GM23338 (cell line): ENCODE results near the gene SUMO4. TPM values are rescaled to one million over a fixed set of nuclear protein-coding genes. Genes with fewer than 3 reads are reported as not detected.

Experiments
- ATAC-seq: fragments of 200-7000 bp; cut with Tn5 transposase; 3 replicates; pipeline ENCODE4 v1.9.1; 2020
- DNase-seq: peaks from one replicate; pipeline ENCODE4 v3.0.0-alpha.2; 2015; ENCODE audit warnings: low spot score
- H2AFZ ChIP-seq: fragments of 200-600 bp; sonication (generic); 2 replicates; pipeline ENCODE4 v1.8.0; 2016; ENCODE audit warnings: antibody characterized with exemption, mild to moderate bottlenecking, moderate library complexity
- H3F3A ChIP-seq: fragments of 200-600 bp; sonication (generic); replicated peaks from 2 replicates; pipeline ENCODE4 v1.8.0; 2017; ENCODE audit warnings: antibody characterized with exemption, mixed run types, low read depth
- H3K27ac ChIP-seq: fragments of 200-600 bp; sonication (generic); 2 replicates; pipeline ENCODE4 v1.6.1; 2016; ENCODE audit warnings: low read depth
- H3K27me3 ChIP-seq: fragments of 200-600 bp; sonication (generic); 2 replicates; pipeline ENCODE4 v1.8.0; 2016; ENCODE audit warnings: mild to moderate bottlenecking, mixed run types, moderate library complexity; ENCODE audit not compliant: insufficient read depth
- H3K36me3 ChIP-seq: fragments of 200-600 bp; sonication (generic); 2 replicates; pipeline ENCODE4 v1.8.0; 2016; ENCODE audit warnings: mild to moderate bottlenecking; ENCODE audit not compliant: insufficient read depth
- H3K4me1 ChIP-seq: fragments of 200-600 bp; sonication (generic); 2 replicates; pipeline ENCODE4 v1.8.0; 2016; ENCODE audit warnings: mild to moderate bottlenecking, moderate library complexity; ENCODE audit not compliant: insufficient read depth
- H3K4me2 ChIP-seq: fragments of 200-600 bp; sonication (generic); 2 replicates; pipeline ENCODE4 v1.7.1; 2017; ENCODE audit warnings: mixed run types
- H3K4me3 ChIP-seq: fragments of 200-600 bp; sonication (generic); 2 replicates; pipeline ENCODE4 v1.6.1; 2016; ENCODE audit warnings: mixed run types
- H3K79me2 ChIP-seq: fragments of 200-600 bp; sonication (generic); replicated peaks from 2 replicates; pipeline ENCODE4 v1.8.0; 2017; ENCODE audit warnings: mild to moderate bottlenecking; ENCODE audit not compliant: insufficient read depth
- H3K9me2 ChIP-seq: fragments of 200-600 bp; sonication (generic); 2 replicates; pipeline ENCODE4 v1.8.0; 2017; ENCODE audit not compliant: insufficient read depth
- H4K20me1 ChIP-seq: fragments of 200-600 bp; sonication (generic); replicated peaks from 2 replicates; pipeline ENCODE4 v1.8.0; 2017; ENCODE audit warnings: mild to moderate bottlenecking; ENCODE audit not compliant: insufficient read depth
- H3K27ac Mint-ChIP-seq: 2 replicates; pipeline ENCODE4 v1.8.0; 2020; ENCODE audit warnings: inconsistent platforms, mild to moderate bottlenecking, moderate library complexity, mixed read lengths
- H3K27me3 Mint-ChIP-seq: 3 replicates; pipeline ENCODE4 v1.8.0; 2022; ENCODE audit warnings: low read depth, mild to moderate bottlenecking, moderate library complexity, mixed read lengths, inconsistent platforms; ENCODE audit not compliant: insufficient read depth, poor library complexity
- H3K36me3 Mint-ChIP-seq: 3 replicates; pipeline ENCODE4 v1.8.0; 2021; ENCODE audit warnings: low read depth, mild to moderate bottlenecking, inconsistent platforms, moderate library complexity, mixed read lengths
- H3K4me1 Mint-ChIP-seq: 3 replicates; pipeline ENCODE4 v1.8.0; 2020; ENCODE audit warnings: mild to moderate bottlenecking, inconsistent platforms, mixed read lengths
- H3K4me3 Mint-ChIP-seq: 3 replicates; pipeline ENCODE4 v1.8.0; 2021; ENCODE audit warnings: moderate library complexity, mild to moderate bottlenecking, inconsistent platforms, mixed read lengths
- H3K9me3 Mint-ChIP-seq: 3 replicates; pipeline ENCODE4 v1.8.0; 2020; ENCODE audit warnings: moderate library complexity, mild to moderate bottlenecking, inconsistent platforms, mixed read lengths
- CREB1 ChIP-seq: fragments of 250-450 bp; sonication (Bioruptor Pico); IDR thresholded peaks from 2 replicates; pipeline ENCODE4 v1.5.0; 2020; ENCODE audit warnings: low read depth, mild to moderate bottlenecking, moderate library complexity
- EZH2 ChIP-seq: fragments of 200-600 bp; sonication (generic); IDR thresholded peaks from one replicate; pipeline ENCODE4 v1.8.0; 2017; ENCODE audit warnings: antibody characterized with exemption, mild to moderate bottlenecking, low read depth; ENCODE audit not compliant: unreplicated experiment
- POLR2AphosphoS5 ChIP-seq: IDR thresholded peaks from 2 replicates; pipeline ENCODE4 v1.6.1; 2016; ENCODE audit warnings: antibody characterized with exemption, low read depth
- ZNF114 ChIP-seq: fragments of 250-450 bp; sonication (Bioruptor Pico); IDR thresholded peaks from 2 replicates; pipeline ENCODE4 v1.5.0; 2020; ENCODE audit warnings: mild to moderate bottlenecking, moderate library complexity
- polyA plus RNA-seq: library from polyadenylated mRNA; unstranded; fragments of >200 nt; fragmentation: Nextera tagmentation; extraction: Ambion mirVana; gene quantifications from 2 replicates; pipeline ENCODE4 v1.2.1, GENCODE V29; 2016
- total RNA-seq: library from RNA; depleted of rRNA; stranded (reverse); fragments of >200 nt; shearing (Covaris generic); gene quantifications from 2 replicates; pipeline ENCODE4 v1.2.3, GENCODE V29; 2014
- TF ChIP-seq, protein P1 (sequence below), 2 experiments: fragments of 200-600 bp in 1 of 2; sonication (generic) in 1 of 2; conservative IDR thresholded peaks; 2 replicates each; pipeline versions ENCODE4 v1.5.1 to v1.6.1; 2016 to 2017; ENCODE audit warnings: antibody characterized with exemption in 2 of 2, low read depth in 2 of 2, mild to moderate bottlenecking in 2 of 2, moderate library complexity in 1 of 2
- TF ChIP-seq, protein P2 (sequence below): IDR thresholded peaks from one replicate; pipeline ENCODE4 v1.6.1; 2018; ENCODE audit warnings: antibody characterized with exemption; ENCODE audit not compliant: unreplicated experiment
- TF ChIP-seq, protein P3 (sequence below): IDR thresholded peaks from 2 replicates; pipeline ENCODE4 v1.6.1; 2016; ENCODE audit warnings: antibody characterized with exemption
- TF ChIP-seq, protein P4 (sequence below): fragments of 250-450 bp; sonication (Bioruptor Pico); IDR thresholded peaks from 2 replicates; pipeline ENCODE4 v1.5.0; 2020; ENCODE audit warnings: mild to moderate bottlenecking, moderate library complexity

Gene SUMO4
- total and polyA plus RNA-seq, 2 experiments from 2014 or later: 1.9 to 2.1 TPM

DNA sequence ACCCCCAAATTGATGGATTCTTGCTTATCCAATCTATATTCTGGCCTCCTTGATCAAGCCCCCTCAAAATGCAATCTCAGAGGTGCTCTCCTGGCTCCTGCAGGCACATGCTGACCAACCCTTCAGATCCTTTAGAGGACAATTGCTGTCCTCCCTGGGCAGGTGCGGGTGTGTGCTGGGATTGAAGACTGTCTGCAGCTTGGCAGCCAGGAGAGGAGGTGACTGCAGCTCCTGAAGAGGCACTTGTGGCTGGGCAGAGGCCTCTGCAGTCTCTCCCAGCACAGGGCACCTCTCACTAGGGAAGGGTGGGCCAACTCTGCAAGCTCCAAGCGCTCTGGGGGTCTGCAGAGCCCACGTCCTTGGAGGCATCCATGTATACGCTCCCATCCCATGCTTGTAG lies 28.5 kb downstream of the SUMO4 start (continued):
- TF ChIP-seq, protein P1, sequence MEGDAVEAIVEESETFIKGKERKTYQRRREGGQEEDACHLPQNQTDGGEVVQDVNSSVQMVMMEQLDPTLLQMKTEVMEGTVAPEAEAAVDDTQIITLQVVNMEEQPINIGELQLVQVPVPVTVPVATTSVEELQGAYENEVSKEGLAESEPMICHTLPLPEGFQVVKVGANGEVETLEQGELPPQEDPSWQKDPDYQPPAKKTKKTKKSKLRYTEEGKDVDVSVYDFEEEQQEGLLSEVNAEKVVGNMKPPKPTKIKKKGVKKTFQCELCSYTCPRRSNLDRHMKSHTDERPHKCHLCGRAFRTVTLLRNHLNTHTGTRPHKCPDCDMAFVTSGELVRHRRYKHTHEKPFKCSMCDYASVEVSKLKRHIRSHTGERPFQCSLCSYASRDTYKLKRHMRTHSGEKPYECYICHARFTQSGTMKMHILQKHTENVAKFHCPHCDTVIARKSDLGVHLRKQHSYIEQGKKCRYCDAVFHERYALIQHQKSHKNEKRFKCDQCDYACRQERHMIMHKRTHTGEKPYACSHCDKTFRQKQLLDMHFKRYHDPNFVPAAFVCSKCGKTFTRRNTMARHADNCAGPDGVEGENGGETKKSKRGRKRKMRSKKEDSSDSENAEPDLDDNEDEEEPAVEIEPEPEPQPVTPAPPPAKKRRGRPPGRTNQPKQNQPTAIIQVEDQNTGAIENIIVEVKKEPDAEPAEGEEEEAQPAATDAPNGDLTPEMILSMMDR (conservative IDR thresholded peaks at IDR 0.05; ENCODE audit: low read depth in 2 of 2): no peak
- TF ChIP-seq, protein P2, sequence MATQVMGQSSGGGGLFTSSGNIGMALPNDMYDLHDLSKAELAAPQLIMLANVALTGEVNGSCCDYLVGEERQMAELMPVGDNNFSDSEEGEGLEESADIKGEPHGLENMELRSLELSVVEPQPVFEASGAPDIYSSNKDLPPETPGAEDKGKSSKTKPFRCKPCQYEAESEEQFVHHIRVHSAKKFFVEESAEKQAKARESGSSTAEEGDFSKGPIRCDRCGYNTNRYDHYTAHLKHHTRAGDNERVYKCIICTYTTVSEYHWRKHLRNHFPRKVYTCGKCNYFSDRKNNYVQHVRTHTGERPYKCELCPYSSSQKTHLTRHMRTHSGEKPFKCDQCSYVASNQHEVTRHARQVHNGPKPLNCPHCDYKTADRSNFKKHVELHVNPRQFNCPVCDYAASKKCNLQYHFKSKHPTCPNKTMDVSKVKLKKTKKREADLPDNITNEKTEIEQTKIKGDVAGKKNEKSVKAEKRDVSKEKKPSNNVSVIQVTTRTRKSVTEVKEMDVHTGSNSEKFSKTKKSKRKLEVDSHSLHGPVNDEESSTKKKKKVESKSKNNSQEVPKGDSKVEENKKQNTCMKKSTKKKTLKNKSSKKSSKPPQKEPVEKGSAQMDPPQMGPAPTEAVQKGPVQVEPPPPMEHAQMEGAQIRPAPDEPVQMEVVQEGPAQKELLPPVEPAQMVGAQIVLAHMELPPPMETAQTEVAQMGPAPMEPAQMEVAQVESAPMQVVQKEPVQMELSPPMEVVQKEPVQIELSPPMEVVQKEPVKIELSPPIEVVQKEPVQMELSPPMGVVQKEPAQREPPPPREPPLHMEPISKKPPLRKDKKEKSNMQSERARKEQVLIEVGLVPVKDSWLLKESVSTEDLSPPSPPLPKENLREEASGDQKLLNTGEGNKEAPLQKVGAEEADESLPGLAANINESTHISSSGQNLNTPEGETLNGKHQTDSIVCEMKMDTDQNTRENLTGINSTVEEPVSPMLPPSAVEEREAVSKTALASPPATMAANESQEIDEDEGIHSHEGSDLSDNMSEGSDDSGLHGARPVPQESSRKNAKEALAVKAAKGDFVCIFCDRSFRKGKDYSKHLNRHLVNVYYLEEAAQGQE: no peak
- TF ChIP-seq, protein P3, sequence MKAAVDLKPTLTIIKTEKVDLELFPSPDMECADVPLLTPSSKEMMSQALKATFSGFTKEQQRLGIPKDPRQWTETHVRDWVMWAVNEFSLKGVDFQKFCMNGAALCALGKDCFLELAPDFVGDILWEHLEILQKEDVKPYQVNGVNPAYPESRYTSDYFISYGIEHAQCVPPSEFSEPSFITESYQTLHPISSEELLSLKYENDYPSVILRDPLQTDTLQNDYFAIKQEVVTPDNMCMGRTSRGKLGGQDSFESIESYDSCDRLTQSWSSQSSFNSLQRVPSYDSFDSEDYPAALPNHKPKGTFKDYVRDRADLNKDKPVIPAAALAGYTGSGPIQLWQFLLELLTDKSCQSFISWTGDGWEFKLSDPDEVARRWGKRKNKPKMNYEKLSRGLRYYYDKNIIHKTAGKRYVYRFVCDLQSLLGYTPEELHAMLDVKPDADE: no peak
- TF ChIP-seq EZH2: no peak
- no peak for TF ChIP-seq POLR2AphosphoS5
- TF ChIP-seq CREB1 (CRISPR knock-in tag): no peak

DNA sequence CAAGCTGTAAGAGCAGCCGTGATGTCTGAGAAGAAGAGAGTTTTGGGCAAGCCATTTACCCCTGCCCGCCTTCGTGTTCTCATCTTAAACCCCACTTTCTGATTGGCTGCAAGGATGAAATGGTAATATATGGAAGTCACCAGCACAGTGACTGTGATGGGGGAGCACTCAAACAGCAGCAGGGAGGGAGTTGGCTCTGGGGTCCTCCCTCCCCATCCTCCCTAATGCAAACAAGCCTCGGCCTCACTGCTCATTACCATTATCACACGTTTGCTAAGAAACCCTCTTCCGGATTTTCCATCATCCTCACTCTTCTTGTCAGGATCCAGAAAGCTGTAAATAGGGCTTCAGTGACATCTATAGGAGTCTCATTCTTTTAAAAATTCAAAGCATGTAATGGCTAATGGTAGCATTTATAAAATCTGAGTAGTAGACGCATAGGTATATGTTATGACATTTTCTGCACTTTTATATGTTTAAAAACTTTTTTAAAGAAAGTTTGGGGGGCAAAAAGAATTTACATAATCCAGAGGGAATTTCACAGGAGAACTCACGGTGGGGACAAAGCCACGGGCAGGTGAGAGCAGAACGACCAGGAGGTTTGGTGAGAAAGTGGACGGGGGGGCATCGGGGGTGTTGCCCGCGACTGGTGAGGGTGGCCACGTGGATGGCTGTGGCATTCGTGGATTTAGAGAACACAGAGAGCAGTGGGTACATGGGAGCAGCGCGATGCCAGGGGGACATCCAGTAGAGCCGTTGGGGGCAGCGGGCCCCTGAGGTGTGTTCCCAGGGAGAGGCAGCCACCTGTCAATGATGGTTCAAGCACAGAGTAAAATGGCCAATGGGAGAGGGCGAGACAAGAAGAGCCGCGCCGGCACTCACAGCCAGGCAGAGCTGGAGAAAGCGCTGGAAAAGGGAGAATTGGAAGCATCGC lies 29.6 kb downstream of the SUMO4 start:
- H3K4me1 ChIP-seq: no peaks in the 10 kb centered on the region
- Mint-ChIP-seq H3K27me3 (peaks cover 11% of the 10 kb centered on the region), H3K4me3 (no peak overlapping the region), H3K9me3 (no peaks in the 10 kb centered on the region; the same call in 2 of the 3 replicates), H3K4me1 (peaks cover 2% of the 10 kb centered on the region; the same call in 2 of the 3 replicates), H3K36me3 (no peaks in the 10 kb centered on the region; the same call in 2 of the 3 replicates), H3K27ac (no peak overlapping the region)
- H3K9me2 ChIP-seq: no peaks in the 10 kb centered on the region
- DNase-seq (no peak), ATAC-seq (no peak)
- no peaks in the 10 kb centered on the region for H3K79me2 ChIP-seq
- H3K4me3 ChIP-seq: no peak overlapping the region
- H3K27me3 ChIP-seq: no peaks in the 10 kb centered on the region
- no peaks in the 10 kb centered on the region for H4K20me1 ChIP-seq
- H2AFZ ChIP-seq: no peak overlapping the region
- H3K27ac ChIP-seq: no peak overlapping the region
- no peaks in the 10 kb centered on the region for H3K36me3 ChIP-seq
- TF ChIP-seq, protein P4, sequence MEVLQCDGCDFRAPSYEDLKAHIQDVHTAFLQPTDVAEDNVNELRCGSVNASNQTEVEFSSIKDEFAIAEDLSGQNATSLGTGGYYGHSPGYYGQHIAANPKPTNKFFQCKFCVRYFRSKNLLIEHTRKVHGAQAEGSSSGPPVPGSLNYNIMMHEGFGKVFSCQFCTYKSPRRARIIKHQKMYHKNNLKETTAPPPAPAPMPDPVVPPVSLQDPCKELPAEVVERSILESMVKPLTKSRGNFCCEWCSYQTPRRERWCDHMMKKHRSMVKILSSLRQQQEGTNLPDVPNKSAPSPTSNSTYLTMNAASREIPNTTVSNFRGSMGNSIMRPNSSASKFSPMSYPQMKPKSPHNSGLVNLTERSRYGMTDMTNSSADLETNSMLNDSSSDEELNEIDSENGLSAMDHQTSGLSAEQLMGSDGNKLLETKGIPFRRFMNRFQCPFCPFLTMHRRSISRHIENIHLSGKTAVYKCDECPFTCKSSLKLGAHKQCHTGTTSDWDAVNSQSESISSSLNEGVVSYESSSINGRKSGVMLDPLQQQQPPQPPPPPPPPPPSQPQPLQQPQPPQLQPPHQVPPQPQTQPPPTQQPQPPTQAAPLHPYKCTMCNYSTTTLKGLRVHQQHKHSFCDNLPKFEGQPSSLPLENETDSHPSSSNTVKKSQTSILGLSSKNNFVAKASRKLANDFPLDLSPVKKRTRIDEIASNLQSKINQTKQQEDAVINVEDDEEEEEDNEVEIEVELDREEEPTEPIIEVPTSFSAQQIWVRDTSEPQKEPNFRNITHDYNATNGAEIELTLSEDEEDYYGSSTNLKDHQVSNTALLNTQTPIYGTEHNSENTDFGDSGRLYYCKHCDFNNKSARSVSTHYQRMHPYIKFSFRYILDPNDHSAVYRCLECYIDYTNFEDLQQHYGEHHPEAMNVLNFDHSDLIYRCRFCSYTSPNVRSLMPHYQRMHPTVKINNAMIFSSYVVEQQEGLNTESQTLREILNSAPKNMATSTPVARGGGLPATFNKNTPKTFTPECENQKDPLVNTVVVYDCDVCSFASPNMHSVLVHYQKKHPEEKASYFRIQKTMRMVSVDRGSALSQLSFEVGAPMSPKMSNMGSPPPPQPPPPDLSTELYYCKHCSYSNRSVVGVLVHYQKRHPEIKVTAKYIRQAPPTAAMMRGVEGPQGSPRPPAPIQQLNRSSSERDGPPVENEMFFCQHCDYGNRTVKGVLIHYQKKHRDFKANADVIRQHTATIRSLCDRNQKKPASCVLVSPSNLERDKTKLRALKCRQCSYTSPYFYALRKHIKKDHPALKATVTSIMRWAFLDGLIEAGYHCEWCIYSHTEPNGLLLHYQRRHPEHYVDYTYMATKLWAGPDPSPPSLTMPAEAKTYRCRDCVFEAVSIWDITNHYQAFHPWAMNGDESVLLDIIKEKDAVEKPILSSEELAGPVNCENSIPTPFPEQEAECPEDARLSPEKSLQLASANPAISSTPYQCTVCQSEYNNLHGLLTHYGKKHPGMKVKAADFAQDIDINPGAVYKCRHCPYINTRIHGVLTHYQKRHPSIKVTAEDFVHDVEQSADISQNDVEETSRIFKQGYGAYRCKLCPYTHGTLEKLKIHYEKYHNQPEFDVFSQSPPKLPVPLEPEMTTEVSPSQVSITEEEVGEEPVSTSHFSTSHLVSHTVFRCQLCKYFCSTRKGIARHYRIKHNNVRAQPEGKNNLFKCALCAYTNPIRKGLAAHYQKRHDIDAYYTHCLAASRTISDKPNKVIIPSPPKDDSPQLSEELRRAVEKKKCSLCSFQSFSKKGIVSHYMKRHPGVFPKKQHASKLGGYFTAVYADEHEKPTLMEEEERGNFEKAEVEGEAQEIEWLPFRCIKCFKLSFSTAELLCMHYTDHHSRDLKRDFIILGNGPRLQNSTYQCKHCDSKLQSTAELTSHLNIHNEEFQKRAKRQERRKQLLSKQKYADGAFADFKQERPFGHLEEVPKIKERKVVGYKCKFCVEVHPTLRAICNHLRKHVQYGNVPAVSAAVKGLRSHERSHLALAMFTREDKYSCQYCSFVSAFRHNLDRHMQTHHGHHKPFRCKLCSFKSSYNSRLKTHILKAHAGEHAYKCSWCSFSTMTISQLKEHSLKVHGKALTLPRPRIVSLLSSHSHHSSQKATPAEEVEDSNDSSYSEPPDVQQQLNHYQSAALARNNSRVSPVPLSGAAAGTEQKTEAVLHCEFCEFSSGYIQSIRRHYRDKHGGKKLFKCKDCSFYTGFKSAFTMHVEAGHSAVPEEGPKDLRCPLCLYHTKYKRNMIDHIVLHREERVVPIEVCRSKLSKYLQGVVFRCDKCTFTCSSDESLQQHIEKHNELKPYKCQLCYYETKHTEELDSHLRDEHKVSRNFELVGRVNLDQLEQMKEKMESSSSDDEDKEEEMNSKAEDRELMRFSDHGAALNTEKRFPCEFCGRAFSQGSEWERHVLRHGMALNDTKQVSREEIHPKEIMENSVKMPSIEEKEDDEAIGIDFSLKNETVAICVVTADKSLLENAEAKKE: no peak
- TF ChIP-seq CREB1 (CRISPR knock-in tag): no peak
- no peak for TF ChIP-seq ZNF114
- no peaks in the 10 kb centered on the region for H3F3A ChIP-seq
- H3K4me2 ChIP-seq: no peak overlapping the region
